CD4-positive, alpha-beta T cell treated with Interleukin-17A for 4 hours (primary cell): ENCODE measurements around the gene IMPDH2.
"Not testable (repeated sequence)": the region's sequence is repeated elsewhere in the genome, so short reads cannot be mapped to it uniquely, and the experiment has no call there.

Experiments used
- DNase-seq: peaks from one replicate; pipeline ENCODE4 v3.0.0-alpha.2; 2020; ENCODE audit warnings: mixed read lengths

Gene IMPDH2

GRCh38 chr3:49021213-49021812 lies 7.9 kb downstream of the IMPDH2 start:
- DNase-seq: peak; percentile 100

GRCh38 chr3:49020330-49021212 lies 8.6 kb downstream of the IMPDH2 start:
- DNase-seq: peak; percentile 34

- DNase-seq: no peak
Observed at GRCh38 chr3:49019941-49020329, 9.3 kb downstream of the IMPDH2 start.

- no peak for DNase-seq
Observed at GRCh38 chr3:49018707-49019006, 10.5 kb downstream of the IMPDH2 start.

- peak; percentile 60 for DNase-seq
Observed at GRCh38 chr3:49017971-49018706, 11.1 kb downstream of the IMPDH2 start, which contains the start of gene DALRD3. Gene DALRD3, minus strand, starts transcription at chr3:49018580. Its CDS starts 16 bp downstream, at chr3:49018564.

- no peak for DNase-seq
Observed at GRCh38 chr3:49017229-49017970, 11.8 kb downstream of the IMPDH2 start.

GRCh38 chr3:49016414-49017228 lies 12.6 kb downstream of the IMPDH2 start:
- DNase-seq: no peak

GRCh38 chr3:49015765-49016164 lies 13.4 kb downstream of the IMPDH2 start:
- DNase-seq: no peak

GRCh38 chr3:49015072-49015471 lies 14.1 kb downstream of the IMPDH2 start:
- DNase-seq: no peak

- DNase-seq: peak; percentile 67
Observed at GRCh38 chr3:49013738-49014660, 15.2 kb downstream of the IMPDH2 start.

- DNase-seq: no peak
Observed at GRCh38 chr3:49013113-49013737, 16.0 kb downstream of the IMPDH2 start.

GRCh38 chr3:49012441-49013017 lies 16.7 kb downstream of the IMPDH2 start:
- DNase-seq: no peak

GRCh38 chr3:49009396-49009795 lies 19.8 kb downstream of the IMPDH2 start:
- no peak for DNase-seq

GRCh38 chr3:49008627-49009026 lies 20.6 kb downstream of the IMPDH2 start:
- not testable (repeated sequence) for DNase-seq

- DNase-seq: peak; percentile 93
Observed at GRCh38 chr3:49007771-49008528, 21.2 kb downstream of the IMPDH2 start.

- peak; percentile 98 for DNase-seq
Observed at GRCh38 chr3:49007068-49007770, 22.0 kb downstream of the IMPDH2 start, which contains the start of gene WDR6. Gene WDR6, plus strand, starts transcription at chr3:49007391. Its CDS starts 41 bp downstream, at chr3:49007432.

GRCh38 chr3:49006408-49007067 lies 22.7 kb downstream of the IMPDH2 start:
- DNase-seq: peak; percentile 34

- no peak for DNase-seq
Observed at GRCh38 chr3:49005998-49006397, 23.2 kb downstream of the IMPDH2 start.
